Measurements from ENCODE around the gene NEGR1.

The NEGR1 gene

GRCh38 chr1:72117621-72118020 lies 164.7 kb downstream of the NEGR1 start:
- DNase-seq (ENCODE audit: low spot score): no peak

- DNase-seq (ENCODE audit: low spot score): no peak
Measured at GRCh38 chr1:72115290-72115689, 167.0 kb downstream of the NEGR1 start.

GRCh38 chr1:72111662-72112061 lies 170.7 kb downstream of the NEGR1 start:
- no peak for DNase-seq (ENCODE audit: low spot score)

GRCh38 chr1:72109916-72110315 lies 172.4 kb downstream of the NEGR1 start:
- DNase-seq (ENCODE audit: low spot score): no peak

- DNase-seq (ENCODE audit: low spot score): no peak
Measured at GRCh38 chr1:72105201-72105600, 177.1 kb downstream of the NEGR1 start.

- DNase-seq (ENCODE audit: low spot score): no peak
Measured at GRCh38 chr1:72101840-72102632, 180.3 kb downstream of the NEGR1 start.

GRCh38 chr1:72100771-72101170 lies 181.6 kb downstream of the NEGR1 start:
- no peak for DNase-seq (ENCODE audit: low spot score)

- DNase-seq (ENCODE audit: low spot score): no peak
Measured at GRCh38 chr1:72097851-72098570, 184.3 kb downstream of the NEGR1 start.

GRCh38 chr1:72094209-72094608 lies 188.1 kb downstream of the NEGR1 start:
- DNase-seq (ENCODE audit: low spot score): no peak

- no peak for DNase-seq (ENCODE audit: low spot score)
Measured at GRCh38 chr1:72086394-72086793, 195.9 kb downstream of the NEGR1 start.

GRCh38 chr1:72075425-72075824 lies 206.9 kb downstream of the NEGR1 start:
- DNase-seq (ENCODE audit: low spot score): no peak

- DNase-seq (ENCODE audit: low spot score): no peak
Measured at GRCh38 chr1:72066431-72066830, 215.9 kb downstream of the NEGR1 start.

- no peak for DNase-seq (ENCODE audit: low spot score)
Measured at GRCh38 chr1:72064196-72065075, 217.9 kb downstream of the NEGR1 start.

GRCh38 chr1:72063364-72064044 lies 218.8 kb downstream of the NEGR1 start:
- no peak for DNase-seq (ENCODE audit: low spot score)

- no peak for DNase-seq (ENCODE audit: low spot score)
Measured at GRCh38 chr1:72062584-72062983, 219.8 kb downstream of the NEGR1 start.

- no peak for DNase-seq (ENCODE audit: low spot score)
Measured at GRCh38 chr1:72060466-72061245, 221.7 kb downstream of the NEGR1 start.

- DNase-seq (ENCODE audit: low spot score): no peak
Measured at GRCh38 chr1:72056516-72056915, 225.8 kb downstream of the NEGR1 start.

GRCh38 chr1:72051538-72051937 lies 230.8 kb downstream of the NEGR1 start:
- DNase-seq (ENCODE audit: low spot score): no peak

- DNase-seq (ENCODE audit: low spot score): no peak
Measured at GRCh38 chr1:72050551-72050950, 231.8 kb downstream of the NEGR1 start.

GRCh38 chr1:72037745-72038343 lies 244.5 kb downstream of the NEGR1 start:
- DNase-seq (ENCODE audit: low spot score): peak; percentile 3

- no peak for DNase-seq (ENCODE audit: low spot score)
Measured at GRCh38 chr1:72034827-72035226, 247.5 kb downstream of the NEGR1 start.
